Vagina (tissue), 2 donors: ENCODE data around the gene PRR5.

Source experiments
- POLR2A ChIP-seq, 2 donors: fragments of 450-650 bp; IDR thresholded peaks; one replicate each; pipeline ENCODE4 v1.6.1; 2017; ENCODE audit warnings: antibody characterized with exemption in 2 of 2, mild to moderate bottlenecking in 2 of 2, moderate library complexity in 2 of 2
- POLR2AphosphoS5 ChIP-seq, 2 donors: sonication (generic); formaldehyde crosslinking; IDR thresholded peaks; one replicate each; pipeline ENCODE4 v1.9.0; 2017; ENCODE audit warnings: antibody characterized with exemption in 2 of 2, mild to moderate bottlenecking in 2 of 2, low read depth in 1 of 2; ENCODE audit not compliant: insufficient read depth in 1 of 2
- TF ChIP-seq, protein P1 (sequence below), 3 experiments: fragments of 450-650 bp in 2 of 3; fragments of 200-600 bp in 1 of 3; sonication (generic) in 1 of 3; IDR thresholded peaks; one replicate each; pipeline ENCODE4 v1.5.1; 2017 to 2019; ENCODE audit warnings: antibody characterized with exemption in 3 of 3, mild to moderate bottlenecking in 2 of 3, moderate library complexity in 2 of 3

GRCh38 chr22:44759001-44759400, 57.0 kb downstream of the PRR5 start:
- TF ChIP-seq, protein P1, sequence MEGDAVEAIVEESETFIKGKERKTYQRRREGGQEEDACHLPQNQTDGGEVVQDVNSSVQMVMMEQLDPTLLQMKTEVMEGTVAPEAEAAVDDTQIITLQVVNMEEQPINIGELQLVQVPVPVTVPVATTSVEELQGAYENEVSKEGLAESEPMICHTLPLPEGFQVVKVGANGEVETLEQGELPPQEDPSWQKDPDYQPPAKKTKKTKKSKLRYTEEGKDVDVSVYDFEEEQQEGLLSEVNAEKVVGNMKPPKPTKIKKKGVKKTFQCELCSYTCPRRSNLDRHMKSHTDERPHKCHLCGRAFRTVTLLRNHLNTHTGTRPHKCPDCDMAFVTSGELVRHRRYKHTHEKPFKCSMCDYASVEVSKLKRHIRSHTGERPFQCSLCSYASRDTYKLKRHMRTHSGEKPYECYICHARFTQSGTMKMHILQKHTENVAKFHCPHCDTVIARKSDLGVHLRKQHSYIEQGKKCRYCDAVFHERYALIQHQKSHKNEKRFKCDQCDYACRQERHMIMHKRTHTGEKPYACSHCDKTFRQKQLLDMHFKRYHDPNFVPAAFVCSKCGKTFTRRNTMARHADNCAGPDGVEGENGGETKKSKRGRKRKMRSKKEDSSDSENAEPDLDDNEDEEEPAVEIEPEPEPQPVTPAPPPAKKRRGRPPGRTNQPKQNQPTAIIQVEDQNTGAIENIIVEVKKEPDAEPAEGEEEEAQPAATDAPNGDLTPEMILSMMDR (IDR thresholded peaks at IDR 0.05): no peak
- TF ChIP-seq POLR2A (IDR thresholded peaks at IDR 0.05) (no peak), POLR2AphosphoS5 (IDR thresholded peaks at IDR 0.05; ENCODE audit: insufficient read depth in 1 of 2, low read depth in 1 of 2) (no peak)
